Loucy (cell line): ENCODE results near the gene TNFAIP8.

Source experiments
- H2AFZ ChIP-seq: fragments of 200-600 bp; sonication (generic); 2 replicates; pipeline ENCODE4 v1.6.0; 2016; ENCODE audit warnings: antibody characterized with exemption, mild to moderate bottlenecking, low read length, moderate library complexity
- H3F3A ChIP-seq: fragments of 200-600 bp; 2 replicates; pipeline ENCODE4 v1.6.0; 2016; ENCODE audit warnings: antibody characterized with exemption, low read depth, mild to moderate bottlenecking
- H3K27me3 ChIP-seq: fragments of 200-600 bp; sonication (generic); 2 replicates; pipeline ENCODE4 v1.6.1; 2014; ENCODE audit warnings: low read length, mild to moderate bottlenecking; ENCODE audit not compliant: insufficient read depth, poor library complexity, severe bottlenecking
- H3K36me3 ChIP-seq: fragments of 200-600 bp; sonication (generic); 2 replicates; pipeline ENCODE4 v1.6.1; 2016; ENCODE audit warnings: low read length; ENCODE audit not compliant: insufficient read depth
- H3K4me1 ChIP-seq: fragments of 200-600 bp; sonication (generic); 2 replicates; pipeline ENCODE4 v1.5.1; 2014; ENCODE audit warnings: low read length, mild to moderate bottlenecking; ENCODE audit not compliant: insufficient read depth, poor library complexity, severe bottlenecking
- H3K4me2 ChIP-seq: fragments of 200-600 bp; sonication (generic); 2 replicates; pipeline ENCODE4 v1.6.0; 2014; ENCODE audit warnings: antibody characterized with exemption, low read length, low read depth, mild to moderate bottlenecking; ENCODE audit not compliant: poor library complexity, severe bottlenecking
- H3K4me3 ChIP-seq: fragments of 200-600 bp; sonication (generic); 2 replicates; pipeline ENCODE4 v1.5.1; 2014; ENCODE audit warnings: low read length, mild to moderate bottlenecking, mixed read lengths; ENCODE audit not compliant: poor library complexity, severe bottlenecking
- H3K79me2 ChIP-seq: fragments of 200-600 bp; sonication (generic); 2 replicates; pipeline ENCODE4 v1.6.1; 2014; ENCODE audit warnings: low read length; ENCODE audit not compliant: insufficient read depth
- H3K9ac ChIP-seq: fragments of 200-600 bp; sonication (generic); 2 replicates; pipeline ENCODE4 v1.6.0; 2014; ENCODE audit warnings: mild to moderate bottlenecking, low read depth, low read length, moderate library complexity; ENCODE audit not compliant: poor library complexity, severe bottlenecking
- H3K9me2 ChIP-seq: fragments of 200-600 bp; sonication (generic); replicated peaks from 2 replicates; pipeline ENCODE4 v1.6.1; 2016; ENCODE audit warnings: low read depth, low read length, mixed read lengths
- H3K9me3 ChIP-seq: fragments of 200-600 bp; sonication (generic); 2 replicates; pipeline ENCODE4 v1.6.1; 2014; ENCODE audit warnings: mild to moderate bottlenecking, antibody characterized with exemption, low read length, low read depth; ENCODE audit not compliant: insufficient read depth
- H4K20me1 ChIP-seq: fragments of 200-600 bp; sonication (generic); 2 replicates; pipeline ENCODE4 v1.6.0; 2014; ENCODE audit warnings: antibody characterized with exemption, low read length, mild to moderate bottlenecking; ENCODE audit not compliant: insufficient read depth, poor library complexity, severe bottlenecking
- CTCF ChIP-seq: fragments of 200-600 bp; sonication (generic); conservative IDR thresholded peaks from 2 replicates; pipeline ENCODE4 v1.5.1; 2014; ENCODE audit warnings: mild to moderate bottlenecking, antibody characterized with exemption, low read length
- EZH2phosphoT487 ChIP-seq: fragments of 200-600 bp; IDR thresholded peaks from 2 replicates; pipeline ENCODE4 v1.6.1; 2018; ENCODE audit warnings: antibody characterized with exemption, mild to moderate bottlenecking, moderate library complexity, borderline replicate concordance

TNFAIP8 gene

DNA sequence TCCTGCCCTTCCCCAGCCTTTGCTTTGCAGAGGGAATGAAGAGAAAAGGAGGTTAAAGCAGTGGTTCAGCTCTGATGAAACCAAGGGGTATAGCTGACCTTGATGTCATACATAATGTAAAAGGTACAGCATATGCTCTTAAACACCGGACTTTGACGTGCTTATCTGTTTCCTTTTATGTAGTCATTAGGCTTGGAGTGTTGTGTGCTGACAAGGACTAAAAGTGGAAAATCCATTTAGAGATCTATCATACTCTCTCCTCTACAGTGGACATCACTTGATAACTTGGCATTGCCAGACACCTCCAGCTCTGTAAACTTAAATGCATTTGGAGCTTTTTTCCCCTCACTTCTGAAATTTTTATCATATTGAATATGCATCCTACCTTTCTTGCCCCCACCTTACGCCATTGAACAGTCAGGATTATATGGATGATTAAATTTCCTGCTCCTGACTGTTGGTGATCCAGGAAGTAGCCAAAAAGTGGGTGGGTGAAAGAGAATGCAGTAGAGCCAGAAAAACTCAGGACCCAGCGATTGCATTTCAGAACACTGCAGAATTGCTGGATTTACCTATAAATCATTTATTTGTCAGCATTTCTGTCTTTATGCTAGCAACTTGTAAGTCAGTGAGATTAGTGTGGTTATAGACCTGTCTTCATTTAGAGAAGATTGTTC is 4.1 kb downstream of the TNFAIP8 start:
- no peak overlapping the region for H3K4me3 ChIP-seq
- H3K27me3 ChIP-seq: no peaks in the 10 kb centered on the region
- no peak overlapping the region for H3K4me2 ChIP-seq
- no peaks in the 10 kb centered on the region for H3K9me2 ChIP-seq
- no peaks in the 10 kb centered on the region for H3K9me3 ChIP-seq
- peaks cover 34% of the 10 kb centered on the region for H3K4me1 ChIP-seq
- no peaks in the 10 kb centered on the region for H3F3A ChIP-seq
- H3K79me2 ChIP-seq: peaks cover 81% of the 10 kb centered on the region
- H2AFZ ChIP-seq: no peak overlapping the region
- H3K36me3 ChIP-seq: no peaks in the 10 kb centered on the region; the same call in 1 of the 2 replicates
- no peak for TF ChIP-seq CTCF
- no peak for TF ChIP-seq EZH2phosphoT487
- no peak overlapping the region for H3K9ac ChIP-seq
- H4K20me1 ChIP-seq: peaks cover 9% of the 10 kb centered on the region

- H3K4me1 ChIP-seq: peaks cover 34% of the 10 kb centered on the region
Measured at GRCh38 chr5:119360905-119361593, 5.2 kb downstream of the TNFAIP8 start.

DNA sequence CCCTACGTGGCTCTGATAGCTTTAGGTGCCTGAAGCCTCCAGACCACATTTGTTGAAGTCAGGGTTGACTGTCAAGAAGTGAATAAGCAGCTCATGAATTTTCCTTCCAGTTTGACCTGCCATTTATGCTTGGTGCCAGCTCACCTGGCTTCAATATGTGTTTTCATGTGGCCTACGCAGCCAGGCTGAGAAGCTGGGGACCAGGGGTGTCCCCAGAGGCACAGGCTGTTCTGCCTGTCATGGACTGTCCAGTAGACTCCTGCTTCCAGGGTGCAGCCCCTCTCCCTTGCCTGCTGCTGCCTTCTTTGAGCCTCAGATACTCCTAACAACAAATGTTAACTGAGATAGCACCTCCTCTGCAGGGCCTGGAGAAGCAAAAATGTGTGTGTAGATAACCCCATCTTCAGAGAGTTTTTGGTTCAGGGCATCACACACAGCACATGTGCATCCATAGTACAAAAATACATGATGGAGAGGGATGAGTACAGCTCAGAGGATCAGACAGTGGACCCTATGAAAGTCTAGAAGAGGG is 5.8 kb downstream of the TNFAIP8 start:
- peaks cover 34% of the 10 kb centered on the region for H3K4me1 ChIP-seq
- H4K20me1 ChIP-seq: peaks cover 8% of the 10 kb centered on the region
- TF ChIP-seq CTCF: no peak
- no peak for TF ChIP-seq EZH2phosphoT487
- H3F3A ChIP-seq: no peaks in the 10 kb centered on the region
- no peak overlapping the region for H2AFZ ChIP-seq
- H3K9ac ChIP-seq: no peak overlapping the region
- no peaks in the 10 kb centered on the region for H3K9me2 ChIP-seq
- no peaks in the 10 kb centered on the region; the same call in 1 of the 2 replicates for H3K36me3 ChIP-seq
- H3K27me3 ChIP-seq: no peaks in the 10 kb centered on the region
- H3K4me3 ChIP-seq: no peak overlapping the region
- peaks cover 82% of the 10 kb centered on the region for H3K79me2 ChIP-seq
- H3K9me3 ChIP-seq: no peaks in the 10 kb centered on the region
- H3K4me2 ChIP-seq: no peak overlapping the region

More at GRCh38 chr5:119360905-119361593, 5.2 kb downstream of the TNFAIP8 start:
- Histone ChIP-seq H4K20me1 (peaks cover 9% of the 10 kb centered on the region), H3K9ac (no peak overlapping the region), H3F3A (no peaks in the 10 kb centered on the region), H3K4me2 (no peak overlapping the region), H3K4me3 (no peak overlapping the region), H3K36me3 (no peaks in the 10 kb centered on the region; the same call in 1 of the 2 replicates), H3K27me3 (no peaks in the 10 kb centered on the region), H3K9me2 (no peaks in the 10 kb centered on the region), H3K9me3 (no peaks in the 10 kb centered on the region), H3K79me2 (peaks cover 75% of the 10 kb centered on the region), H2AFZ (no peak overlapping the region)
- TF ChIP-seq EZH2phosphoT487 (no peak), CTCF (no peak)
